ENCODE results near the gene ATAD1.
A peak's percentile ranks its signal among the peaks of the same experiment; 100 is the strongest.

GRCh38 chr10:87861566-87861952, 43.5 kb upstream of the ATAD1 start:
- TF ChIP-seq, protein P1, sequence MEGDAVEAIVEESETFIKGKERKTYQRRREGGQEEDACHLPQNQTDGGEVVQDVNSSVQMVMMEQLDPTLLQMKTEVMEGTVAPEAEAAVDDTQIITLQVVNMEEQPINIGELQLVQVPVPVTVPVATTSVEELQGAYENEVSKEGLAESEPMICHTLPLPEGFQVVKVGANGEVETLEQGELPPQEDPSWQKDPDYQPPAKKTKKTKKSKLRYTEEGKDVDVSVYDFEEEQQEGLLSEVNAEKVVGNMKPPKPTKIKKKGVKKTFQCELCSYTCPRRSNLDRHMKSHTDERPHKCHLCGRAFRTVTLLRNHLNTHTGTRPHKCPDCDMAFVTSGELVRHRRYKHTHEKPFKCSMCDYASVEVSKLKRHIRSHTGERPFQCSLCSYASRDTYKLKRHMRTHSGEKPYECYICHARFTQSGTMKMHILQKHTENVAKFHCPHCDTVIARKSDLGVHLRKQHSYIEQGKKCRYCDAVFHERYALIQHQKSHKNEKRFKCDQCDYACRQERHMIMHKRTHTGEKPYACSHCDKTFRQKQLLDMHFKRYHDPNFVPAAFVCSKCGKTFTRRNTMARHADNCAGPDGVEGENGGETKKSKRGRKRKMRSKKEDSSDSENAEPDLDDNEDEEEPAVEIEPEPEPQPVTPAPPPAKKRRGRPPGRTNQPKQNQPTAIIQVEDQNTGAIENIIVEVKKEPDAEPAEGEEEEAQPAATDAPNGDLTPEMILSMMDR (IDR thresholded peaks at IDR 0.05; ENCODE audit: low read length): 0 out of 2 replicates have a peak, but pooled peaks have one; percentile 7
- TF ChIP-seq EZH2 (IDR thresholded peaks at IDR 0.05; ENCODE audit: borderline replicate concordance, low read length): no peak

All from OCI-LY1 (cell line).